ENCODE data around the gene CLCN6.
A peak's percentile ranks its signal among the peaks of the same experiment; 100 is the strongest.

The CLCN6 gene

GRCh38 chr1:11805422-11806306, at the start of gene CLCN6, which contains the start of gene MTHFR:
Gene CLCN6, plus strand, starts transcription at chr1:11806191. Its CDS starts 72 bp downstream, at chr1:11806263.
Gene MTHFR, minus strand, starts transcription at chr1:11805964. Its CDS starts 2,848 bp downstream, at chr1:11803116.
- peak; percentile 98 to 99 (median 99) for DNase-seq

GRCh38 chr1:11757047-11757446, 48.9 kb upstream of the CLCN6 start:
- no peak for DNase-seq

- no peak for DNase-seq
Observed at GRCh38 chr1:11759791-11760190, 46.2 kb upstream of the CLCN6 start.

GRCh38 chr1:11761285-11761684, 44.7 kb upstream of the CLCN6 start:
- no peak for DNase-seq

GRCh38 chr1:11761988-11762406, 44.0 kb upstream of the CLCN6 start, which contains the start of gene C1orf167:
Gene C1orf167, plus strand, starts transcription at chr1:11762193. Its CDS starts 2,208 bp downstream, at chr1:11764401.
- peak in 1 of 3 donors; percentile 33 for DNase-seq

- no peak for DNase-seq
Observed at GRCh38 chr1:11764115-11764514, 41.9 kb upstream of the CLCN6 start.

GRCh38 chr1:11764519-11764918, 41.5 kb upstream of the CLCN6 start:
- DNase-seq = no peak

GRCh38 chr1:11765661-11766428, 40.1 kb upstream of the CLCN6 start:
- no peak for DNase-seq

GRCh38 chr1:11766429-11766776, 39.6 kb upstream of the CLCN6 start:
- DNase-seq = no peak

- DNase-seq = no peak
Observed at GRCh38 chr1:11767922-11768704, 37.9 kb upstream of the CLCN6 start.

- no peak for DNase-seq
Observed at GRCh38 chr1:11768821-11769220, 37.2 kb upstream of the CLCN6 start.

GRCh38 chr1:11769274-11769673, 36.7 kb upstream of the CLCN6 start:
- no peak for DNase-seq

- DNase-seq = no peak
Observed at GRCh38 chr1:11770011-11770410, 36.0 kb upstream of the CLCN6 start.

GRCh38 chr1:11771481-11772043, 34.4 kb upstream of the CLCN6 start:
- no peak for DNase-seq

GRCh38 chr1:11772458-11772857, 33.5 kb upstream of the CLCN6 start:
- DNase-seq = peak in 2 of 3 donors; percentile 35 to 43

GRCh38 chr1:11774753-11775152, 31.2 kb upstream of the CLCN6 start:
- DNase-seq = no peak

- no peak for DNase-seq
Observed at GRCh38 chr1:11777658-11778322, 28.2 kb upstream of the CLCN6 start.

- DNase-seq = no peak
Observed at GRCh38 chr1:11778336-11778735, 27.7 kb upstream of the CLCN6 start.

- no peak for DNase-seq
Observed at GRCh38 chr1:11778844-11779623, 27.0 kb upstream of the CLCN6 start.

GRCh38 chr1:11779715-11780379, 26.1 kb upstream of the CLCN6 start:
- DNase-seq = no peak

Data from suppressor macrophage treated with lipopolysaccharide for 1 hour (primary cell).